CD14-positive monocyte (primary cell): ENCODE measurements around the gene RNF152. TPM values are rescaled to one million over a fixed set of nuclear protein-coding genes. Genes with fewer than 3 reads are reported as not detected.

Source experiments
- DNase-seq, 3 donors: peaks; one replicate each; pipeline ENCODE4 v3.0.0-alpha.2; 2011 to 2022
- H2AFZ ChIP-seq: 2 replicates; pipeline ENCODE4 v1.6.0; 2012; ENCODE audit warnings: mild to moderate bottlenecking, low read depth, low read length, inconsistent platforms; ENCODE audit not compliant: insufficient read depth, poor library complexity, severe bottlenecking
- H3K27ac ChIP-seq, 2 donors: 1 replicate in 1 of 2; 2 replicates in 1 of 2; pipeline ENCODE4 v1.5.1; 2012 to 2013; ENCODE audit warnings: low read length in 2 of 2, control low read depth in 1 of 2, inconsistent platforms in 1 of 2, low read depth in 1 of 2, mild to moderate bottlenecking in 1 of 2
- H3K27me3 ChIP-seq, 2 donors: one replicate each; pipeline versions ENCODE4 v1.6.0 to v1.6.1; 2011 to 2013; ENCODE audit warnings: low read length in 2 of 2; ENCODE audit not compliant: control insufficient read depth in 2 of 2, insufficient read depth in 2 of 2
- H3K36me3 ChIP-seq, 2 donors: replicated peaks in 1 of 2; 1 replicate in 1 of 2; 2 replicates in 1 of 2; pipeline versions ENCODE4 v1.5.1 to v1.6.1; 2012 to 2013; ENCODE audit warnings: low read length in 2 of 2, control low read depth in 1 of 2, inconsistent platforms in 1 of 2, mild to moderate bottlenecking in 1 of 2; ENCODE audit not compliant: insufficient read depth in 2 of 2, control insufficient read depth in 1 of 2
- H3K4me1 ChIP-seq, 2 donors: 1 replicate in 1 of 2; 2 replicates in 1 of 2; pipeline versions ENCODE4 v1.5.1 to v1.6.1; 2012 to 2013; ENCODE audit warnings: low read length in 2 of 2, control low read depth in 1 of 2, inconsistent platforms in 1 of 2, mild to moderate bottlenecking in 1 of 2, moderate library complexity in 1 of 2; ENCODE audit not compliant: insufficient read depth in 2 of 2, control insufficient read depth in 1 of 2
- H3K4me2 ChIP-seq: replicated peaks from 2 replicates; pipeline ENCODE3; 2012; ENCODE audit warnings: low read length, moderate library complexity, mild to moderate bottlenecking; ENCODE audit not compliant: poor library complexity, severe bottlenecking; ENCODE audit errors: extremely low read depth
- H3K4me3 ChIP-seq, 3 experiments: fragments of 200-600 bp in 1 of 3; sonication (generic) in 1 of 3; replicated peaks in 1 of 3; 1 replicate in 2 of 3; 2 replicates in 1 of 3; pipeline ENCODE4 v1.5.1; 2011 to 2013; ENCODE audit warnings: low read length in 3 of 3, mild to moderate bottlenecking in 3 of 3, control low read depth in 2 of 3, low read depth in 2 of 3, inconsistent platforms in 1 of 3, moderate library complexity in 1 of 3
- H3K79me2 ChIP-seq: 2 replicates; pipeline ENCODE4 v1.6.0; 2012; ENCODE audit warnings: mild to moderate bottlenecking, control low read depth, inconsistent platforms, low read length, moderate library complexity; ENCODE audit not compliant: insufficient read depth
- H3K9ac ChIP-seq: 2 replicates; pipeline ENCODE4 v1.6.0; 2017; ENCODE audit warnings: low read length, mild to moderate bottlenecking; ENCODE audit not compliant: insufficient read depth, poor library complexity, severe bottlenecking
- H3K9me3 ChIP-seq, 2 donors: replicated peaks in 1 of 2; 1 replicate in 1 of 2; 2 replicates in 1 of 2; pipeline versions ENCODE4 v1.5.1 to v1.6.1; 2012 to 2013; ENCODE audit warnings: low read length in 2 of 2, control low read depth in 1 of 2; ENCODE audit not compliant: control insufficient read depth in 1 of 2, insufficient read depth in 1 of 2
- H4K20me1 ChIP-seq: 2 replicates; pipeline ENCODE4 v1.6.0; 2012; ENCODE audit warnings: mild to moderate bottlenecking, low read length, control low read depth, moderate library complexity; ENCODE audit not compliant: insufficient read depth
- H3K27ac Mint-ChIP-seq, 7 donors: one replicate each; pipeline ENCODE4 v1.8.0; 2020; ENCODE audit warnings: mild to moderate bottlenecking in 7 of 7, mixed read lengths in 7 of 7, moderate library complexity in 6 of 7, inconsistent platforms in 2 of 7
- H3K27me3 Mint-ChIP-seq, 3 donors: one replicate each; pipeline ENCODE4 v1.8.0; 2021 to 2022; ENCODE audit warnings: low read depth in 3 of 3, mild to moderate bottlenecking in 3 of 3, mixed read lengths in 3 of 3, moderate library complexity in 3 of 3, inconsistent platforms in 1 of 3
- H3K36me3 Mint-ChIP-seq, 2 donors: one replicate each; pipeline ENCODE4 v1.8.0; 2020; ENCODE audit warnings: mixed read lengths in 2 of 2, inconsistent platforms in 1 of 2, mild to moderate bottlenecking in 1 of 2
- H3K4me1 Mint-ChIP-seq: one replicate; pipeline ENCODE4 v1.8.0; 2020; ENCODE audit warnings: mild to moderate bottlenecking, mixed read lengths
- H3K4me3 Mint-ChIP-seq, 2 donors: one replicate each; pipeline ENCODE4 v1.8.0; 2020; ENCODE audit warnings: mild to moderate bottlenecking in 2 of 2, mixed read lengths in 2 of 2, moderate library complexity in 1 of 2
- H3K9me3 Mint-ChIP-seq, 7 donors: one replicate each; pipeline ENCODE4 v1.8.0; 2020 to 2022; ENCODE audit warnings: mixed read lengths in 7 of 7, mild to moderate bottlenecking in 6 of 7, moderate library complexity in 6 of 7, inconsistent platforms in 2 of 7
- WGBS: methylation state at CpG from one replicate; pipeline ENCODE4 v1.1.5; 2013; ENCODE audit warnings: missing lambda C conversion rate; ENCODE audit not compliant: insufficient coverage; 5-methylcytosine and 5-hydroxymethylcytosine counted together
- intact Hi-C, 2 donors: fragments of 100-400 bp; cut with micrococcal nuclease; formaldehyde crosslinking; loops; one replicate each; pipeline versions ENCODE4 v1.15.0 to v1.15.1; 2023
- polyA plus RNA-seq, 3 donors: library from polyadenylated mRNA; depleted of rRNA in 1 of 3; unstranded in 2 of 3; stranded (reverse) in 1 of 3; fragments of 300-500 nt in 2 of 3; fragments of >200 nt in 1 of 3; fragmentation: Illumina TruSeq in 2 of 3; gene quantifications; 1 replicate in 2 of 3; 2 replicates in 1 of 3; pipeline ENCODE4 v1.2.3, GENCODE V29; 2012 to 2021
- TF ChIP-seq, protein P1 (sequence below): fragments of 200-600 bp; IDR thresholded peaks from one replicate; pipeline ENCODE4 v1.8.0; 2022; ENCODE audit warnings: antibody characterized with exemption, mild to moderate bottlenecking

Gene RNF152
- polyA plus RNA-seq, 3 donors = 0.03 to 0.54 (median 0.45) TPM

DNA sequence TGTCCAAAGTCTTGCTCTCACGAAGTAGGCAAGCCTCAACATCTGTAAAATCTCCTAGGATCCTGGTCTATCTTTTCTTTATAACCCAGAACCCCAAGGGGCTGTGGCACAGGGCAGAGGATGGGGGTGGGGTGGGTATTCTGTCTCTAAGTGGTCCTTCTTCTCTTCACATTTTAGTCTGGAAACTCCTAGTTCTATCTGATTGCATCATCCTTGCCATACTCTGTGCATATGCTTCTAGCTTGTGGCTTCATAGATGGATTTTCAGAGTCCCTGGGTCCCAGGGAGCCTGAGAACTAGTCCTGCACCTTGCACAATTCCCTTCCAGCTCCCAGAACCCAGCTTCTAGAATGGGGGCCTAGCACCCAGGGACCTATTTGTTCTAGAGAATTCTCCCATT, 52.5 kb downstream of the RNF152 start:
- Histone ChIP-seq H3K9ac (no peak overlapping the region), H3K27ac (no peak overlapping the region), H3K9me3 (peaks cover 6 to 11% of the 10 kb centered on the region in 2 donors), H3K79me2 (no peaks in the 10 kb centered on the region), H3K27me3 (peaks cover 68 to 75% of the 10 kb centered on the region in 2 donors), H3K4me2 (no peak overlapping the region), H2AFZ (no peak overlapping the region), H3K4me1 (no peaks in the 10 kb centered on the region), H3K36me3 (no peaks in the 10 kb centered on the region), H4K20me1 (no peaks in the 10 kb centered on the region), H3K4me3 (no peak overlapping the region)
- TF ChIP-seq, protein P1, sequence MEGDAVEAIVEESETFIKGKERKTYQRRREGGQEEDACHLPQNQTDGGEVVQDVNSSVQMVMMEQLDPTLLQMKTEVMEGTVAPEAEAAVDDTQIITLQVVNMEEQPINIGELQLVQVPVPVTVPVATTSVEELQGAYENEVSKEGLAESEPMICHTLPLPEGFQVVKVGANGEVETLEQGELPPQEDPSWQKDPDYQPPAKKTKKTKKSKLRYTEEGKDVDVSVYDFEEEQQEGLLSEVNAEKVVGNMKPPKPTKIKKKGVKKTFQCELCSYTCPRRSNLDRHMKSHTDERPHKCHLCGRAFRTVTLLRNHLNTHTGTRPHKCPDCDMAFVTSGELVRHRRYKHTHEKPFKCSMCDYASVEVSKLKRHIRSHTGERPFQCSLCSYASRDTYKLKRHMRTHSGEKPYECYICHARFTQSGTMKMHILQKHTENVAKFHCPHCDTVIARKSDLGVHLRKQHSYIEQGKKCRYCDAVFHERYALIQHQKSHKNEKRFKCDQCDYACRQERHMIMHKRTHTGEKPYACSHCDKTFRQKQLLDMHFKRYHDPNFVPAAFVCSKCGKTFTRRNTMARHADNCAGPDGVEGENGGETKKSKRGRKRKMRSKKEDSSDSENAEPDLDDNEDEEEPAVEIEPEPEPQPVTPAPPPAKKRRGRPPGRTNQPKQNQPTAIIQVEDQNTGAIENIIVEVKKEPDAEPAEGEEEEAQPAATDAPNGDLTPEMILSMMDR = no peak
- no peak for DNase-seq
- Mint-ChIP-seq H3K27ac (no peak overlapping the region), H3K27me3 (peaks cover 42 to 70% (median 58%) of the 10 kb centered on the region in 3 donors), H3K9me3 (peaks cover 4 to 33% (median 16%) of the 10 kb centered on the region in 7 donors), H3K4me1 (no peaks in the 10 kb centered on the region), H3K4me3 (peak overlapping the region in 1 of 2 donors; percentile 19), H3K36me3 (peaks cover 4 to 5% of the 10 kb centered on the region in 2 donors)
- intact Hi-C loops = no loop called here
- no CpG with 5 or more reads among the region's 1 CpG for WGBS

DNA sequence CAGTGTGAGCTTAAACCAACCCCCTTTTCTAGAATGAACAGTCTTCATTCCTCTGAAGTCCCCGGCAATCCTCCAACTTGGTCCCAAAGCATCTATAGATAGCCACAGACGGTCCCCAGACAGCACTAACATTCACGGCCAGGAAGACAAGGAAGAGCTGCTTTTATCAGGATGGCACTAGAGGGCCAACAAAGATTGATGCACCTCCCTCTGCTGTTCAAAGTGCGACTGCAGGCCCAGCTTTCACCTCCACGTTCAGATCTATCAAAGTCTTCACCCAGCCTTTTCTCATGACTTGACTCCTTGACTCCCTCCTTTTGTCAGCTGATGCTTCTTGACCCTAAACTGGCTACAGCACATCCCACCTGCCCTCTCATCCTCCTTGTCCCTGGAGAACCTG, 54.3 kb downstream of the RNF152 start:
- TF ChIP-seq, protein P1 = no peak
- Mint-ChIP-seq H3K36me3 (peaks cover 4 to 5% of the 10 kb centered on the region in 2 donors), H3K27me3 (peaks cover 58 to 79% (median 71%) of the 10 kb centered on the region in 3 donors), H3K4me1 (peaks cover 8% of the 10 kb centered on the region), H3K4me3 (peak overlapping the region in 1 of 2 donors; percentile 57), H3K9me3 (peaks cover 4 to 34% (median 17%) of the 10 kb centered on the region in 7 donors), H3K27ac (no peak overlapping the region)
- intact Hi-C loops = no loop called here
- Histone ChIP-seq H4K20me1 (no peaks in the 10 kb centered on the region), H2AFZ (no peak overlapping the region), H3K36me3 (no peaks in the 10 kb centered on the region), H3K79me2 (no peaks in the 10 kb centered on the region), H3K9ac (no peak overlapping the region), H3K4me3 (no peak overlapping the region), H3K4me1 (peaks cover 6 to 8% of the 10 kb centered on the region in 2 donors), H3K27ac (no peak overlapping the region), H3K4me2 (no peak overlapping the region), H3K9me3 (peaks cover 6 to 23% of the 10 kb centered on the region in 2 donors), H3K27me3 (peaks cover 84 to 90% of the 10 kb centered on the region in 2 donors)
- WGBS = 89% methylated on average over 4 of the region's 5 CpGs
- no peak for DNase-seq
